HepG2 (cell line): Measurements from ENCODE around the gene MAPK7. TPM values are rescaled to one million over a fixed set of nuclear protein-coding genes. Genes with fewer than 3 reads are reported as not detected.
A peak's percentile ranks its signal among the peaks of the same experiment; 100 is the strongest.

Experiments used
- ATAC-seq: fragments of 200-7000 bp; cut with Tn5 transposase; 3 replicates; pipeline ENCODE4 v1.9.1; 2020; ENCODE audit warnings: mild to moderate bottlenecking, moderate library complexity
- BruUV-seq: library from RNA; stranded (reverse); fragments of 400-500 nt; replicated peaks from 2 replicates; lab custom pipeline; 2021; lab: Mats Ljungman, UMichigan
- CTCF ChIA-PET: fragments of 300-600 bp; formaldehyde crosslinking; extraction: SDS; loops from one replicate; lab custom pipeline; 2021; ENCODE audit warnings: low total read pairs, inconsistent platforms, low intra/inter-chr PET ratio; lab: Yijun Ruan, JAX
- POLR2A ChIA-PET: fragments of 350-600 bp; sonication (Branson Sonifier 250); formaldehyde crosslinking; loops from one replicate; lab custom pipeline; 2020; ENCODE audit warnings: antibody characterized with exemption, inconsistent platforms; lab: Yijun Ruan, JAX
- DNase-seq: peaks from one replicate; pipeline ENCODE4 v3.0.0-alpha.2; 2015; ENCODE audit warnings: low spot score
- FAIRE-seq: peaks from 3 replicates; lab custom pipeline; 2011; peaks lifted over from hg19 to GRCh38; lab: Jason Lieb, UNC
- H2AFZ ChIP-seq: one replicate; pipeline ENCODE4 v1.6.1; 2011; ENCODE audit warnings: low read length, inconsistent platforms
- H3K27ac ChIP-seq: fragments of 300-600 bp; 3 replicates; pipeline ENCODE4 v1.8.0; 2011; ENCODE audit warnings: mixed run types, mild to moderate bottlenecking, mixed read lengths, low read length, inconsistent platforms; ENCODE audit not compliant: insufficient read depth; ENCODE audit errors: extremely low read length
- H3K27me3 ChIP-seq, 2 experiments: fragments of 200-600 bp in 1 of 2; 2 replicates in 1 of 2; 3 replicates in 1 of 2; pipeline versions ENCODE4 v1.6.0 to v1.8.0; 2011; ENCODE audit warnings: low read length in 2 of 2, mild to moderate bottlenecking in 2 of 2, moderate library complexity in 2 of 2, inconsistent platforms in 1 of 2; ENCODE audit not compliant: insufficient read depth in 2 of 2, control insufficient read depth in 1 of 2
- H3K36me3 ChIP-seq, 2 experiments: fragments of 200-600 bp in 1 of 2; replicated peaks in 1 of 2; 2 replicates in 1 of 2; 3 replicates in 1 of 2; pipeline versions ENCODE4 v1.5.1 to v1.8.0; 2011; ENCODE audit warnings: low read length in 2 of 2, inconsistent platforms in 1 of 2; ENCODE audit not compliant: insufficient read depth in 2 of 2, control insufficient read depth in 1 of 2
- H3K4me1 ChIP-seq: 2 replicates; pipeline ENCODE4 v1.5.1; 2012; ENCODE audit warnings: low read length, inconsistent platforms; ENCODE audit not compliant: insufficient read depth
- H3K4me2 ChIP-seq: 2 replicates; pipeline ENCODE4 v1.6.0; 2011; ENCODE audit warnings: low read depth, low read length, inconsistent platforms
- H3K4me3 ChIP-seq, 3 experiments: fragments of 200-600 bp in 1 of 3; sonication (generic), shearing (Covaris generic) in 1 of 3; replicated peaks in 1 of 3; 2 replicates each; pipeline ENCODE4 v1.5.1; 2011 to 2016; ENCODE audit warnings: low read length in 3 of 3, inconsistent platforms in 2 of 3, low read depth in 2 of 3, mild to moderate bottlenecking in 2 of 3, control low read depth in 1 of 3, mixed read lengths in 1 of 3; ENCODE audit not compliant: insufficient read depth in 1 of 3
- H3K79me2 ChIP-seq: one replicate; pipeline ENCODE4 v1.6.1; 2011; ENCODE audit warnings: low read length, inconsistent platforms; ENCODE audit not compliant: insufficient read depth
- H3K9ac ChIP-seq: 2 replicates; pipeline ENCODE4 v1.6.0; 2011; ENCODE audit warnings: mild to moderate bottlenecking, low read depth, low read length, inconsistent platforms; ENCODE audit not compliant: insufficient read depth
- H3K9me3 ChIP-seq: 2 replicates; pipeline ENCODE4 v1.5.1; 2012; ENCODE audit warnings: mild to moderate bottlenecking, low read length
- H4K20me1 ChIP-seq: 2 replicates; pipeline ENCODE4 v1.6.0; 2011; ENCODE audit warnings: inconsistent platforms, mild to moderate bottlenecking, low read length, moderate library complexity; ENCODE audit not compliant: insufficient read depth
- CEBPB ChIP-seq: IDR thresholded peaks from 2 replicates; pipeline ENCODE4 v1.6.1; 2011; ENCODE audit warnings: low read depth, low read length, improper control_type of control experiment, borderline replicate concordance
- E2F5 ChIP-seq: sonication (generic); formaldehyde crosslinking; conservative IDR thresholded peaks from 2 replicates; pipeline ENCODE4 v1.4.0; 2020; ENCODE audit warnings: missing genetic modification reagents
- NONO ChIP-seq, 2 experiments: fragments of 450-650 bp in 1 of 2; sonication (generic) in 1 of 2; formaldehyde crosslinking in 1 of 2; IDR thresholded peaks in 1 of 2; conservative IDR thresholded peaks in 1 of 2; 2 replicates each; pipeline versions ENCODE4 v1.6.1 to v1.8.0; 2017 to 2022; ENCODE audit warnings: mild to moderate bottlenecking in 1 of 2, missing genetic modification reagents in 1 of 2, moderate library complexity in 1 of 2
- UBTF ChIP-seq: sonication (generic); formaldehyde crosslinking; IDR thresholded peaks from 2 replicates; pipeline ENCODE4 v1.4.0; 2020; ENCODE audit warnings: mild to moderate bottlenecking, missing genetic modification reagents
- WGBS: methylation state at CpG from one replicate; pipeline ENCODE4 v1.1.6; 2017; ENCODE audit warnings: low lambda C conversion rate; 5-methylcytosine and 5-hydroxymethylcytosine counted together
- in situ Hi-C: cut with HindIII; loops from 2 replicates; pipeline ENCODE4 v1.10.0; 2017; ENCODE audit warnings: low pct_unique_long_range_greater_than_20kb; ENCODE audit not compliant: extremely low pct_ligation_motif_present
- intact Hi-C: fragments of 100-400 bp; cut with micrococcal nuclease; formaldehyde crosslinking; loops from one replicate; pipeline ENCODE4 v1.10.0; 2022; ENCODE audit not compliant: unreplicated experiment
- polyA plus RNA-seq, 8 experiments: library from polyadenylated mRNA; depleted of rRNA in 3 of 8; stranded (reverse) in 7 of 8; unstranded in 1 of 8; fragments of >200 nt; fragmentation: Illumina TruSeq in 4 of 8; extraction: Trizol in 4 of 8; gene quantifications; 2 replicates each; pipeline versions ENCODE4 v1.2.1 to v1.2.3, GENCODE V29; 2011 to 2016; ENCODE audit warnings: low read depth in 4 of 8, missing spikeins in 1 of 8, mixed read lengths in 1 of 8; ENCODE audit not compliant: insufficient read depth in 1 of 8
- total RNA-seq, 5 experiments: library from RNA; depleted of rRNA; stranded (reverse); fragments of >200 nt; fragmentation: Illumina TruSeq; extraction: Trizol; gene quantifications; 2 replicates each; pipeline ENCODE4 v1.2.3, GENCODE V29; 2016; ENCODE audit warnings: low read depth in 1 of 5

Gene MAPK7
- total and polyA plus RNA-seq, 2 of the 13 experiments (the other 11 are each of a cell fraction or from before 2014, with no cell fraction given), result 2.9 to 5.9 TPM

GRCh38 chr17:19345067-19345460, 33.2 kb upstream of the MAPK7 start:
- FAIRE-seq (no peak), DNase-seq (no peak)
- POLR2A ChIA-PET, result interaction anchor here (1.2 to 3.4 kb wide), 2 partner anchors 7 to 20 kb away, joined by 4 to 26 read pairs; no protein-coding TSS in a partner anchor
- Histone ChIP-seq H3K4me2 (no peak overlapping the region), H3K27ac (peak overlapping the region; percentile 73), H3K9ac (no peak overlapping the region)
- intact Hi-C loops, result no loop called here
- CTCF ChIA-PET, result no interaction called here
- TF ChIP-seq UBTF (0 out of 2 replicates have a peak, but pooled peaks have one; percentile 2), E2F5 (CRISPR knock-in tag) (no peak), CEBPB (no peak), NONO (IDR thresholded peaks at IDR 0.05) (no peak), NONO (CRISPR knock-in tag; conservative IDR thresholded peaks at IDR 0.05) (0 out of 2 replicates have a peak, but pooled peaks have one; percentile 7)
- TF ChIP-seq, all 625 proteins: peak for 2
- ATAC-seq, result no peak
- Histone ChIP-seq H2AFZ (no peak overlapping the region), H3K4me1 (peaks cover 45% of the 10 kb centered on the region), H3K4me3 (no peak overlapping the region), H3K9me3 (no peaks in the 10 kb centered on the region), H3K36me3 (no peaks in the 10 kb centered on the region; a peak in 2 of 5 replicates), H3K27me3 (no peaks in the 10 kb centered on the region), H4K20me1 (no peaks in the 10 kb centered on the region), H3K79me2 (no peaks in the 10 kb centered on the region)
- in situ Hi-C loops, result no loop called here
- BruUV-seq, result no TSS peak
- 77% methylated on average over 4 of the region's 7 CpGs for WGBS
